ENCODE measurements around the gene A1BG. TPM values are rescaled to one million over a fixed set of nuclear protein-coding genes. Genes with fewer than 3 reads are reported as not detected.

The A1BG gene
- total RNA-seq, 1 experiment from 2014 or later = 47.4 TPM

- no peak overlapping the region for H3K27ac ChIP-seq (ENCODE audit: low read length)
- no peak overlapping the region for H3K4me3 ChIP-seq (ENCODE audit: low read depth in 2 of 2, low read length in 2 of 2)
- ATAC-seq (peak; percentile 47; the same call in 1 of the 2 replicates), DNase-seq (ENCODE audit: low read depth, low spot score) (no peak)
- H3K4me1 ChIP-seq (ENCODE audit: control insufficient read depth, insufficient read depth, low read length) = no peaks in the 10 kb centered on the region
- H3K36me3 ChIP-seq (ENCODE audit: control insufficient read depth, insufficient read depth, low read length) = peaks cover 8% of the 10 kb centered on the region
- TF ChIP-seq REST (IDR thresholded peaks at IDR 0.05; ENCODE audit: insufficient read depth in 1 of 2, low read depth in 2 of 2, low read length in 1 of 2) = peak; percentile 95 to 99
- TF ChIP-seq TCF7L2 (IDR thresholded peaks at IDR 0.05; ENCODE audit: low read depth, low read length) = no peak
- TF ChIP-seq, protein P1, sequence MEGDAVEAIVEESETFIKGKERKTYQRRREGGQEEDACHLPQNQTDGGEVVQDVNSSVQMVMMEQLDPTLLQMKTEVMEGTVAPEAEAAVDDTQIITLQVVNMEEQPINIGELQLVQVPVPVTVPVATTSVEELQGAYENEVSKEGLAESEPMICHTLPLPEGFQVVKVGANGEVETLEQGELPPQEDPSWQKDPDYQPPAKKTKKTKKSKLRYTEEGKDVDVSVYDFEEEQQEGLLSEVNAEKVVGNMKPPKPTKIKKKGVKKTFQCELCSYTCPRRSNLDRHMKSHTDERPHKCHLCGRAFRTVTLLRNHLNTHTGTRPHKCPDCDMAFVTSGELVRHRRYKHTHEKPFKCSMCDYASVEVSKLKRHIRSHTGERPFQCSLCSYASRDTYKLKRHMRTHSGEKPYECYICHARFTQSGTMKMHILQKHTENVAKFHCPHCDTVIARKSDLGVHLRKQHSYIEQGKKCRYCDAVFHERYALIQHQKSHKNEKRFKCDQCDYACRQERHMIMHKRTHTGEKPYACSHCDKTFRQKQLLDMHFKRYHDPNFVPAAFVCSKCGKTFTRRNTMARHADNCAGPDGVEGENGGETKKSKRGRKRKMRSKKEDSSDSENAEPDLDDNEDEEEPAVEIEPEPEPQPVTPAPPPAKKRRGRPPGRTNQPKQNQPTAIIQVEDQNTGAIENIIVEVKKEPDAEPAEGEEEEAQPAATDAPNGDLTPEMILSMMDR (IDR thresholded peaks at IDR 0.05) = no peak
- TF ChIP-seq SIN3A (IDR thresholded peaks at IDR 0.05; ENCODE audit: borderline replicate concordance, insufficient read depth, low read depth, low read length) = peak; percentile 40; the same call in 1 of the 2 replicates
- BruUV-seq (replicated peaks) = no TSS peak
- in situ Hi-C loops (cut with HindIII; ENCODE audit: low pct_unique_long_range_greater_than_20kb, low sequenced_read_pairs) = no loop called here
- ChIA-PET POLR2A (no interaction called here), CTCF (no interaction called here)
- no peaks in the 10 kb centered on the region for H3K9me3 ChIP-seq (ENCODE audit: control insufficient read depth, insufficient read depth, low read depth, low read length)
- H3K27me3 ChIP-seq (ENCODE audit: control insufficient read depth, insufficient read depth, low read length) = no peaks in the 10 kb centered on the region
- intact Hi-C loops (cut with micrococcal nuclease; ENCODE audit: unreplicated experiment) = no loop called here
Observed at GRCh38 chr19:58317476-58318072, 35.7 kb downstream of the A1BG start.

DNA sequence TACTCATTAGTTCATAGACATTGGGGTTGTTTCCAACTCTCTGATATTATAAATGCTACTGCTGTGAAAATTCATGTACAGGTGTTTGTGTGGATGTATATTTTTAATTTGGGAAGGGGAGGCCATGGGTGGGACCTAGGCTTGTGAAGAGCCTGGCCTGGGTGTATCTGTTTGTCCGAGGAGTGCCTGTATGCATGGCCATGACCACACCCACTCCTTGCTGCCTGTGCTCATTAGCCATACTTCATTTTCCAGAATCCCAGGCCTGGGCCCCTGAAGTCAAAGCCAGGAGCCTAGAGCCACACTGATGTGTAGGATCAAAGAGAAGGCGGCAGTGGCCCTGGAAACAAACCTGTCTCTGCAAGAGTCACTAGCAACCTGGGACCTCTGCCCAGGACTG lies 37.7 kb downstream of the A1BG start:
- peaks cover 21% of the 10 kb centered on the region for H3K36me3 ChIP-seq (ENCODE audit: control insufficient read depth, insufficient read depth, low read length)
- DNase-seq (ENCODE audit: low read depth, low spot score) (no peak), ATAC-seq (0 out of 2 replicates have a peak, but pooled peaks have one; percentile 17)
- no peak for TF ChIP-seq POLR2AphosphoS5 (IDR thresholded peaks at IDR 0.05; ENCODE audit: low read depth, low read length)
- TF ChIP-seq SIN3A (IDR thresholded peaks at IDR 0.05; ENCODE audit: borderline replicate concordance, insufficient read depth, low read depth, low read length) = no peak
- TF ChIP-seq REST (IDR thresholded peaks at IDR 0.05; ENCODE audit: insufficient read depth in 1 of 2, low read depth in 2 of 2, low read length in 1 of 2) = no peak
- TF ChIP-seq TCF7L2 (IDR thresholded peaks at IDR 0.05; ENCODE audit: low read depth, low read length) = no peak
- TF ChIP-seq, protein P1 (IDR thresholded peaks at IDR 0.05) = no peak
- H3K4me1 ChIP-seq (ENCODE audit: control insufficient read depth, insufficient read depth, low read length) = no peaks in the 10 kb centered on the region
- in situ Hi-C loops (cut with HindIII; ENCODE audit: low pct_unique_long_range_greater_than_20kb, low sequenced_read_pairs) (no loop called here), intact Hi-C loops (cut with micrococcal nuclease; ENCODE audit: unreplicated experiment) (no loop called here)
- POLR2A ChIA-PET = no interaction called here
- H3K4me3 ChIP-seq (ENCODE audit: low read depth in 2 of 2, low read length in 2 of 2) = no peak overlapping the region
- H3K27ac ChIP-seq (ENCODE audit: low read length) = no peak overlapping the region
- BruUV-seq (replicated peaks) = no TSS peak
- no peaks in the 10 kb centered on the region; the same call in 1 of the 2 replicates for H3K9me3 ChIP-seq (ENCODE audit: control insufficient read depth, insufficient read depth, low read depth, low read length)
- CTCF ChIA-PET = no interaction called here
- H3K27me3 ChIP-seq (ENCODE audit: control insufficient read depth, insufficient read depth, low read length) = no peaks in the 10 kb centered on the region

All from Panc1 (cell line).